ENCODE measurements around the gene PADI1.
A peak's percentile ranks its signal among the peaks of the same experiment; 100 is the strongest.

PADI1 gene

DNA sequence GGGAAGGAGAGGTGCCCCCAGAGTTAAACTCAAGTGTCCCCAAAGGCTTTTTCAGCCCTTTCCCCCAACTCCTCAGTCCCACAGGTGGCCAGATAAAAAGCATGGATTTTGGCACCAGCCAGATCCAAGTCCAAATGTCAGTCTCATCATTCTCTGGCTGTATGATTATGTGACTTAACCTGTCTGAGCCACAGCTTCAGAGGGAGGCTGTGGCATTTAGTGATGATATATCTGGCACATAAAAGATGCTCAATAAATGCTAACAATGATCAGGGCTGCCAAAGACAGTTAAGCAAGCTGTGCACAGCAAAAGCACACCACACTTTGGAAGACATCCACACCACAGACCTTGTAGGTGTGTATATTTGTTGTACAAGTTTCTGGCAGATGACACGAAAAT is 38.3 kb downstream of the PADI1 start:
- no peak for DNase-seq (ENCODE audit: low read depth, low spot score)

DNA sequence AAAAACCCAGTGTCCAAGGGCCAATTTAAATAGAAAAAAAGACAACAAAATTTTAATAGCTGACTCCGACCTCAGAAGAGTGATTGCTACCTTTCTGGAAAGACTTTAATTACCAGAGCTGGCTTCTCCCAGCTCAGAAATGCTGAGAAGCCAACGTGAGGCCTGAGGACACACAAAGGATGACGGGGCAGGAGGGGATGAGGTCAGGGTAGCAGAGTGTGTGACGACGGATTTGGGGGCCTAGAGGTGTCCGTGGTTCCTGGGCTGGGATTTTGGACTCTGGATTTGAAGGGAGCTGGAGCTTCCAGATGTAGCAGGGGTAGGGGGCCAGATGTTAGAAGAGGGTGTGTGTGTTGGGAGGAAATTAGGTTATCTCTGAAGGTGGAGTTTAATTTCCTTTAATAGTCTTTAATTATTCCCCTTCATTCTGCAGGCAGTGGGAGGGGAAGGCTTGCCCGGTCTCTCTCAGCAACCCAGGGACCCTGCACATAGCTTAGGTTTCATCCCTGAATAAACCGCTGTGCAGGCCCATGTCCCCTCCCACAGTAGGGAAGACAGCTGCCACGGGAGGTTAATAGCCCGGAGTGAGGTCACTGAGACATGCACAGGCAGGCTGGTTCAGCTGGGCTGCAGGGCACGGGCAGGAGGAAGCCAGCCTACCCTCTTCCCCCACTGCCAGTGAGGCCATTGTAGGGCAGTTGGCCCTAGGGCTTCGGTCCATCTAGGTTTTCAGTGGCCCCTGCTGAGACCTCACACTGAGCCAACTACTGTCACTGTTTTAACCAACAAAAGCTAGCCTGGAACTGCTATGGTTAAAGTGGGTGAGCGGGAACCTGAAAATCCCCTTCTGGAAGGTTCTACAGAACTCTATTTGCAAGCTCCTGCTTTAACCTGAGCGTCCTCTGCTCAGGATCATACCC is 40.2 kb downstream of the PADI1 start:
- no peak for DNase-seq (ENCODE audit: low read depth, low spot score)

DNA sequence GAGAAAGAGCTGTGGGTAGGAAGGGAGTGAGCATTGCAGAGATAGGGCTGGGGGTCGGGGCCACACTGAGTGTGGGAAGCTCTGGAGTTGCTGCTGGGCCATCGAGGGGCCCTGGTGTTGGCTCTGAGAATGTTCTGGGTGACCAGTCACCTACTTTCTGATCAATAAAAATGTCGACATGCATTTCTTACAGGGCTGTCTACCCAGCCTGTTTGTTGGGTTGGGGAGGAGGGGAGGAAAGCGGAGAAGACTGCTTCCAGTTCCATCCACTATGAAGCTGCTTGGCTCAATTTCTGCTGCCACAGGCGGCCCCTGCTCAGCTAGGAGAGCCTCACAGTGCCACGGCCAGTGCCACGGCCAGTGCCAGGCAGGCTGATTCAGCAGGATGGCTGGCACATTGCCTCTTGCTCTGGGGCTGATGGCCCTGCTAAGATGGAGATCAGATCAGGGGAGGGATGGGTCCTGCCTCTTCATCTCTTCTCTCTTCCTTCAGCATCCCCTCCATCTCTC is 40.9 kb downstream of the PADI1 start:
- DNase-seq (ENCODE audit: low read depth, low spot score), result no peak

DNA sequence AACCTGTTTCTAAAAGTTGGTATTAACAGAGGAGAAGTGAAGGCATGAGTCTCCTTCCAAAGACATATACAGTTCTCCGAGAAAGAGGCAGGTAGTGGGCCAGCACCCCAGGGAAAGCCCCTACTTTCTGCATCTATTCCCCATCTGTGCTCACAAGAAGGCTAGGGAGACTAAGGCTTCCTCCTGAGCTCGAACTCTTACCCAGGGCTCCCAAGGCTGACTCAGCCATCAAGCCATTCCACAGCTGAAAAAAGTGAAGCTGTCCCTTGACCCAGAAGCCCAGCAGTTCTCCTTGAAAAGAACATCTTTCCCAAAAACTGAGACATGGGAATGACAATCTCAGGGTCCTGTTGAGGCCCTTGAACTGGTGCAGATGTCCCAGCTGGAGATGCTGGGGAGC is 42.0 kb downstream of the PADI1 start:
- no peak for DNase-seq (ENCODE audit: low read depth, low spot score)

DNA sequence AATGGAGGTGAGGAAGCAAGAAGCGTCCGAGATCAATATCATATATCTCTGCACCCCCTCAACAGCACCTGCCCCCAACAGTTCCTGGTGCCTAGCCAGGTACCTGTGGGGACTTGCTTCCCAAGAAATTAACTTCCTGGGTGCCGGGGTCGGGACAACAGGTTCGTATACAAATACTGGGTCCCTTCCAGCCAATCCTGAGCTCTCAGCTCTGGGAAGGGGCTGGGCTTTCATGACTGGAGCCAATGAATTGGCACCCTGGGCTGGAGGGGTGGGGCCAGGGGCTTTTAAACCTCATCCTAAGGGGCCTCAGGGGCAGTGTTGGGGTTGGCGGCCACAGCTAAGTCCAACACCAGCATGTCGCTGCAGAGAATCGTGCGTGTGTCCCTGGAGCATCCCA is 43.9 kb downstream of the PADI1 start, which contains the start of gene PADI3:
Gene PADI3 (plus strand): TSS at position 318 of the 400 bp plus-strand sequence. CDS start 40 bp downstream, at position 358.
- DNase-seq (ENCODE audit: low read depth, low spot score), result no peak

DNA sequence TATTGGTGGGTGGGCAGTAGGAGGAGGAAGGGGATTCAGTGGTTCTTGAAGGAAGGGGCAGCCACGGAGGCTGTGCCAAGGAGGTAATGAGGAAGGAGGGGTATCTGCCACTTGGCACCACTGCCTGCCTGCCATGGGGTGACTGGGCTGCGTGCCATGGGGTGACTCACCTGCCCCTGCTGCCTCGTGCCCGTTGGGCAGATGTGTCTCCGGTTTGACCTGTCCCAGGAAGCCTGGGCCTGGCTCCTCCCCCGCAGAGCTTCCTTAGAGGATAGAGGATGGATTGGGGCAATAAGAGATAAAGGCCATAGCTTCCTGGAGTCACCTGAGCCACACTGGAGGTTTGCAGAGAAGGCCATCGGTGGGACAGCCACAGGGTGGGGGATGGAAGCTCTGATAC is 45.7 kb downstream of the PADI1 start:
- DNase-seq (ENCODE audit: low read depth, low spot score), result peak; percentile 33

DNA sequence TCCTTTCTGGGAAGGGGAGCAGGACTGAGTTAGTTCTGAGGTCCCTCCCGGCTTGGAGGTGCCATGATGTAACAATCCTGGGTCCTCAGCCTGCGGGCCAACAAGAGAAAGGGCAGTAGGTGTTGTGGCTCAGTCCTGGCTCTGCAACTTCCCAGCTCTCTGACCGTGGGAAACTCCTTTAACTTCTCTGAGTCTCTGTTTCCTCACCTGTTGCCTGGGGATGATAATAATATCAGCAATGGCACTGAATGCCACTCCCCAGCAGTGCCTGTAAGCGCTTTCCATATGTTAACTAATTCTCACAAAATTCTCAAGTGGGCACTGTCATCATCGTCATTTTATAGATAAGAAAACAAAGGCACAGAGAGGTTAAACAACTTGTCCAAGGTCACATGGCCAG is 46.3 kb downstream of the PADI1 start:
- DNase-seq (ENCODE audit: low read depth, low spot score), result no peak

DNA sequence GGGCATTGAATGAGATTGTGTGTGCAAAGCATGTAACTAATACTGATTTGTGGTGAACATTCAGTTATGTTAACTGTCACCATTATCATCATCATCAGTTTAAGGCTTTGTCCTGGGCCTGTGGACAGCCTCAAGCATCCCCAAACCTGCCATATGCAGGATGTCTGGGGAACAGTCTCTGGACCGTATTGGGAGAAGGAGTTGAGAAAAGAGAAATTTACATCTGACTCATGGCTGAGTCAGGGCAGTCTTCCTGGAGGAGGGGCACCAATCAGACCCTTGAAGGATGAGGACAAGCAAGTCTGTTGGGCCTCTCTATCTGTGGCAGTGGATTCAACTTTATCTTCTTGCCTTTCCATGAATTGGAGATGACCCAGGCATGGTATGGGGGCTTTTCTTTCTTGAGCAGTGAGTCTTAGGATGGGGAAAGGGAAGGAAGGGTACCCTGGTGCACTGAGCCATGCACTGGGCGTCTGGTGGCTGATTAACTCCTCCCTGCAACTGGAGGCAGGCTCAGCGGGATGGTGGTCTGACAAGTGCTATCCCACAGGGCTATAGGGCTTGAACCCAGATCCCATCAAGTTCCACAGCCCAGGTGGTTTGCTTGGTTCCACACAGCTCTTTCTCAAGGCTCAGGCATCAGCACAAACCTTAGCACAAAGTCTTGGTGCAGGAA is 46.9 kb downstream of the PADI1 start:
- DNase-seq (ENCODE audit: low read depth, low spot score), result peak; percentile 37

DNA sequence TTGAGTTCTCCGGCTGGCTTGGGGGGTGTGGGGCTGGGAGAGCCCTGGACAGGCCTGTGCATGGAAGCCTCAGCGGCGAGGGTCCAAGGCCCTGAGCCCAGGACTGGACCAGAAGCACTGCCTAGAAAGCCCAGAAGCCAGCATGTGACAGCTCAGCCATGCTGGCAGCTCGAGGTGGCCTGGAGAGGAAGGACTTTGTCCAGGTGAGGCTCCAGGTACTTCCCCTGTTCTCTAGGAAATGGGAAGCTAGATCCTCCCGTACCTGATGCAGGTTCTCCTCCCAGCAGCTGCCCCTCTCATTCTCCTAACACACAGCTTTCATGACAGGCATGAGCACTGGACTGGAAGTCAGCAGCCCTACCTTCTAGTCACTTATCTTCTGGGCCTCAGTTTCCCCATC is 50.4 kb downstream of the PADI1 start:
- no peak for DNase-seq (ENCODE audit: low read depth, low spot score)

DNA sequence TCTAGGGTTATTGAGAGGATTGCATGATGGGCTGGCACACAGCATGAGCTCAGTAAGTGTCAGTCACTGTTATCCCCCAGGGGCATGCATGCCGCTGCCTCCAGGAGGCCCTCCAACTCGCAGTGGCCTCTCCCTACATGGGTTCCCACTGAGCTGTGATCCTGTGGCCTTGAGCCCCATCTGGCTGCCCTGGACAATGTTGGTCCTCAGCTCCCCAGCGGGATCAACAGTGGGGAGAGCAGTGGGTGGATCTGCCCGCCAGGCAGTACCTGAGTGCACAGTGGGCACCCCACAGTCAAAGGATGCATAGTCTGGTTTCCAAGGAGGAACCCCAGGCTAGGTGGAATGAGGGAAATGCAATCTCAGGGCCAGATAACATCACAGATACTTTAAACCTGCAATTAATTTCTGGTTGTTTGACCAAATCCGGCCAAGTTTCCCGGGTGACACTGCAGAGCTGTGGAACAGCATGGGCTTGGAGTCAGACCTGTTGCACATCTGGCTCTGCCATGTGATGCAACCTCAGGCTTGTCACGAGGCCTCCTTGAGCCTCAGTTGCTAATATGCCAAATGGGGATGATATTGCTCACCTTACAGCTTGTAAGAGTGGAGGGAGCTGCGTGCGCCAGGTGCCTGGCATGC is 53.3 kb downstream of the PADI1 start:
- DNase-seq (ENCODE audit: low read depth, low spot score), result no peak

DNA sequence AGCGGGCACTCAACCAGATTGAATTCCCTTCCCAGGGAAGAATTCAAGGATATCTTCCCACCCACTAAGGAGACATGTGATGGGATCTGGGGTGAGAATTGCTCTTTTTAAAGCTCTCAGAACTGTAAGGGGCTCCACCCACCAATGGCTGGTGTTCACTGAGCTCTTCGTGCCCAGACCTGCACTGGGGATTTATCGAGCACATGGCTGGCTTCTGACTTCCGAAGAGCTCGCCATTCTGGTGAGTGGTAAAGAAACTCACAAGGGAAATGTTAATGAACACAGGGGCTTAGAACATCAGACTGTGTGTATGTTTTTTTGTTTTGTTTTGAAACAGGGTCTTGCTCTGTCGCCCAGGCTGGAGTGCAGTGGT is 53.8 kb downstream of the PADI1 start:
- DNase-seq (ENCODE audit: low read depth, low spot score), result no peak

DNA sequence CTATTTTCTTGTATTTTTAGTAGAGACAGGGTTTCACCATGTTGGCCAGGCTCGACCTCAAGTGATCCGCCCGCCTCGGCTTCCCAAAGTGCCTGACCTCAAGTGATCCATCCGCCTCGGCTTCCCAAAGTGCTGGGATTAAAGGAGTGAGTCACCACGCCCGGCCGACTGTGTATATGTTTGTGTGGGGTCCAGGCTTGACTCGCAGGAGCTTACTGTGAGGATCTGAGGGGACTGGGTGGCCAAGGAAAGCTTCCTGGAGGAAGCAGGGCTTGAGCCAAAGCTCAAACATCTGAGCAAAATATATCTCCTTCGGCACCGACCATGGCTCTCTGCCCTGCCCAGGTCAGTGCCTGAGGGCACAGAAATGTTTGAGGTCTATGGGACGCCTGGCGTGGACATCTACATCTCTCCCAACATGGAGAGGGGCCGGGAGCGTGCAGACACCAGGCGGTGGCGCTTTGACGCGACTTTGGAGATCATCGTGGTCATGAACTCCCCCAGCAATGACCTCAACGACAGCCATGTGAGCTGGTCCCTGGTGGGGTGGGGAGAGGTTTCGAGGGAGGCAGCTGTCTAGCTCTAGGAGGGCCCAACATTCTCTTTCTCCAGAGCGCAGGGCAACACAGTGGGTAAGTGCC is 54.4 kb downstream of the PADI1 start:
- peak; percentile 42 for DNase-seq (ENCODE audit: low read depth, low spot score)

DNA sequence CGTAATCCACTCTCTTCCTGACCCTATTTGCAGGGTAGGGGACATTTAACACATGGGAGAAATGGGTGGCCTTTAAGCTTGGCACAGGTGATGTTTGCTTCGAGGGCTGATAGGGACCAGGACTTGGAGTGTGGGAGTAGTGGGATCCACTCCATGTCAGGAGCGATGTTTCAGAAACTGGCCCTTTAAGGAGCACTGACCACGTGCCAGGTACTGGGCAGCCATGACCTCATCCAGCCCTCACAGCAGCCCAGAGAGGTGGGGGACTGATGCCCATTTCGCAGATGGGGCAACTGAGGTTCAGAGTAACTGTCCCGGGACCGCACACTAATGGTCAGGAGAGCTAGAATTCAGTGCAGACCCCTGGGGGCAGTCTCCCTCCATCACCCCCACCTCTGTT is 55.3 kb downstream of the PADI1 start:
- no peak for DNase-seq (ENCODE audit: low read depth, low spot score)

DNA sequence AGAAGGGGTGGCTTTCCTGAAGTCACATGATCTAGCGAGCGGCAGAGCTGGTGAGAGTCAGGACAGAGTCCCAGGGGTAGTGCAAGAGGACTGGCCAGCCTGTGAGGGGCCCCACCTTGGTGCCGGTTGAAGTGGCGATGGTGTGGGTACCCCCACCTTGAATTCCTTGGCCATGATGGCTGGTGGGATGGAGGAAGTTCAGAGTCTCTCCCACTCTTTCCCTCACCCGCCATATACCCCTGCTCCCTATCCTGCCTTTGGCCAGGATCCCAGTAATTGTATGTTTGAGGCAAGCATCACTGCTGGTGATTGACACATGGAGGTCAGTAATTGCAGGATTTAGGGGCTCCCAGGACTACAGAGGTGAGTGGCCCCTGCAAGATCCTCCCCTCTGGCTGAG is 55.8 kb downstream of the PADI1 start:
- DNase-seq (ENCODE audit: low read depth, low spot score), result no peak

DNA sequence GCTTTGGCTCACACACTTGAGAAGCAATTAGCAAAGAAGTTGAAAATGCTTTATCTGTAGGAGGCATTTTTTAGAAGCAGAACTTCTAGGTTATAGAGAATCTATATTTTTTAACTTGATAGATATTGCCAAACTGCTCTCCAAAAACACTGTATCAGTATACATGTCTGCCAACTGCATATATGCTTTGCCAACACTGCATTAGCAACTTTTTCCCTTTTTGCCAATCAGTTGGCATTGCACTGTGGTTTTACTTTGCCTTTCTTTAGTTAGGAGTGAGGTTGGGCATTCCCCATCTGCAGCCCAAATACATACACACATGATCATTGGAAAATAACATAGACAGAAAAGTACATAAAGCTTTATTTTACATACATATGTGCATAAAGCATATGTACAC is 59.0 kb downstream of the PADI1 start:
- no peak for DNase-seq (ENCODE audit: low read depth, low spot score)

DNA sequence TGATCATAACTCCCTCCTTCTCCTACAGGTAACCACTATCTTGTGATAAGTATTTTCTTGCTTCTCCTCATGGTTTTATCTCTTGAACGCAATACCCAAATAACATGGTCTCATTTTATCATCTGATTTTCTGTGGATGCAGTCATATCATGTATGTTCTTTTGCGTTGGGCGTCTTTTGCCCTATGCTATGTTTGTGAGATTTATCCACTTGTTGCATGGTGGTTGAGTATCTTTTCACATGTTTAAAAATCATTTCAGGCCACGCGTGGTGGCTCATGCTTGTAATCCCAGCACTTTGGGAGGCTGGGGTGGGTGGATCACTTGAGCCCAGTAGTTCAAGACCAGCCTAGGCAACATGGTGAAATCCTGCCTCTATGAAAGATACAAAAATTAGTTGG is 59.5 kb downstream of the PADI1 start:
- no peak for DNase-seq (ENCODE audit: low read depth, low spot score)

DNA sequence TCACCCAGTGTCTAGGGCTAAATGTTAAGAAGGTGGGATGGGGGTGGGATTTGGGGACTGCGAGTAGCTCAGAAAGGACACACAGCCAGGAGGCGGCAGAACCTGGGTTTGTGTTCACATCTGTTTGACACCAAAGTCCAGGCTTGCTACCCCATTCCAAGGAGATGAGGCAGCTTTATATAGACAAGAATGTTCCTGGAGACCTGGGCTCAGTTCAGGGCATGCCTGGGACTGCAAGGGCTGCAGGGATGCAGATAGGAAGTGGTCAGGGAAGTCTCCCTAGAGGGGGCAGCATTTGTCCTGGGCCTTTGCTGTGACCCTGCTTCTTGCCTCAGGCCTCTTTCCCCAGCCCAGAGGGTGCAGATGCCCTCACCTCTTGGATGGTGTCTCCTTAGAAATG is 60.2 kb downstream of the PADI1 start:
- DNase-seq (ENCODE audit: low read depth, low spot score), result no peak

DNA sequence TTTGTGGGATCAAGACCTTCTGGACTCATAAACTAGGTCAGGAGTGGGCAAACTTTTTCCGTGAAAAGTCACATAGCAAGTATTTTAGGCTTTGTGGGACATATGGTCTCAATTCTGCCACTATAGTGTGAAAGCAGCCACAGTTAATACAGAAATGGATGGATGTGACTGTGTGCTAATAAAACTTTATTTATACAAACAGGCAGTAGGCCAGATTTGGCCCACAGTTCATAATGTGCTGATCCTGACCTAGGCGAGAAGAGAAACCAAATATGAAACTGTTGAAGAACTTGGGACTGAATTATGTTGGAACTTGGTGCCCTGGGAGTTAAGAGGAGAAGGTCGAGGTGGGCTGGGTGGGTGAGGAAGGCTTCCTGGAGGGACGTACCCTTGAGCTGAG is 61.0 kb downstream of the PADI1 start:
- DNase-seq (ENCODE audit: low read depth, low spot score), result no peak

DNA sequence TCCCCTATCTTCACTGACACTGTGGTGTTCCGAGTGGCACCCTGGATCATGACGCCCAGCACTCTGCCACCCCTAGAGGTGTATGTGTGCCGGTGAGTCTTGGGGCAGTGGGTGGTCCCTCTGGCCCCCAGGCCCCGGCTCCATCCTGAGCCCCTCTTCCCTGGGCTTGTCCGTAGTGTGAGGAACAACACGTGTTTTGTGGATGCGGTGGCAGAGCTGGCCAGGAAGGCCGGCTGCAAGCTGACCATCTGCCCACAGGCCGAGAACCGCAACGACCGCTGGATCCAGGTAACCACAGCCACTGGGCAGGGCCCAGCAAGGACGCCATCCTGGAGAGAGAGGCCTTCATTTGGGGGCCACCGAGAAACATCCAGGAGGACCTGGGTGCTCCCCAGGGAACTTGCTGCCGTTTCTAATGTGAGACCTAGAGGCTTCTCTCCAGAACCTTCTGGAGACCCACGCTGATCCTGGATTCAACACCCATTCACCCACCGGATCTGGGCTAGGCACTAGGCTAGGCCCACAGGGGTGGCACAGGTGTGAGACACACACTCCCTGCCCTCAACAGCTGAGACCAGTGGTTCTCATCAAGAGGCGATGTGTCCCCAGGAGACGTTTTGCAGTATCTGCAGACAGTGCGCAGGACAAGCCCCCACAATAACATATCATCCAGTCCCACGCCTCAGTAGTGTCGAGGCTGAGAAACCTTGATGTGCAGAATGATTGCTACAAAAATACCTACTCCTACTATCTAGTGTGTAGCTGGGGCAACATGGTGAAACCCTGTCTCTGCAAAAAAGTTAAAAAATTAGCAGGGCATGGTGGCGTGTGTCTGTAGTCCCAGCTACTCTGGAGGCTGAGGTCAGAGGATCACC is 66.2 kb downstream of the PADI1 start:
- DNase-seq (ENCODE audit: low read depth, low spot score), result no peak

DNA sequence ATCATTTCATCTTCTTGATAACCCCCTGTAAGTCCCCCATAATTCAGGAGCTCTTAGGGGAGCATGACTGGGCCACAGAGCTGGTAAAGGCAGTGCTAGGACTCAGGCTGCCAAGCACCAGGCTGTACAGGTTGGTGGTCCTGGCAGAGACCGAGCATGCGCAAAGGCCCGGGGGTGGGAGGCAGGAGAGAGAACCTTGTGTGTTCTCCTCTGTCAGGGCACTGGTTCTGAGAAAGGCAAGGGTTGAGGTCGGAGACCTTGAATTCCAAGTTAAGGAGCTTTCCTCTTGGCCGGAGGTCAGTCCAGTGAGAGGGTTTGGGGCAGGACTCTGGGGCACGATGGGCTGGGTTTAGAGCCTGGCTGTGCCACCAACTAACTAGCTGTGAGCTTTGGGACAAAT is 67.1 kb downstream of the PADI1 start:
- no peak for DNase-seq (ENCODE audit: low read depth, low spot score)

DNA sequence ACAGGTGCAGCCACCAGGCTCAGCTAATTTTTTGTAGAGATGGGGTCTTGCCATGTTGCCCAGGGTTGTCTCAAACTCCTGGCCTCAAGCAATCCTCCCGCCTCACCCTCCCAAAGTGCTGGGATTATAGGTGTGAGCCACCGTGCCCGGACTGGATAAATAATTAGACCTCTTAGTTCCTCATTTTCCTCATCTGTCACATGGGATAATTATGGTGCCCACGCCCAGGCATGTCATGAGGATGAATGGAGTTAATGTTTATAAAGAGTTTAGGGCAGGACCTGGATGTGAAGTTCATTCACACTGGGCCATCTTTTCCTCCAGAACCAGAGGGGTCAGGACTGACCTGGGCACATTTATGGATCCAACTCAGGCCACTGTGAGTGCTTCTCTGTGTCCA is 67.7 kb downstream of the PADI1 start:
- DNase-seq (ENCODE audit: low read depth, low spot score), result no peak

Data from astrocyte of the hippocampus (primary cell).